GM18499 (cell line): ENCODE data around the gene C18orf54.
"Not testable (repeated sequence)": the region's sequence is repeated elsewhere in the genome, so short reads cannot be mapped to it uniquely, and the experiment has no call there.

Source experiments
- ATAC-seq: cut with Tn5 transposase; IDR thresholded peaks from one replicate; pipeline ENCODE4 v1.9.1; 2021; ENCODE audit warnings: moderate number of reproducible peaks; ENCODE audit not compliant: insufficient read depth, unreplicated experiment

C18orf54 gene

GRCh38 chr18:54357660-54358494 is at the start of gene C18orf54, which contains the start of gene STARD6:
Gene C18orf54 (plus strand): TSS chr18:54357906. CDS start chr18:54360573, 2,667 bp downstream.
Gene STARD6 (minus strand): TSS chr18:54357858. CDS start chr18:54354573, 3,285 bp downstream.
- peak; percentile 88 for ATAC-seq

GRCh38 chr18:54309564-54309963 is 48.1 kb upstream of the C18orf54 start:
- not testable (repeated sequence) for ATAC-seq

- ATAC-seq = no peak
Measured at GRCh38 chr18:54316071-54316820, 41.5 kb upstream of the C18orf54 start.

GRCh38 chr18:54323561-54323960 is 34.1 kb upstream of the C18orf54 start:
- no peak for ATAC-seq

GRCh38 chr18:54323970-54324369 is 33.7 kb upstream of the C18orf54 start:
- ATAC-seq = no peak

- no peak for ATAC-seq
Measured at GRCh38 chr18:54327818-54328217, 29.9 kb upstream of the C18orf54 start.

GRCh38 chr18:54329787-54330186 is 27.9 kb upstream of the C18orf54 start:
- ATAC-seq = no peak

GRCh38 chr18:54330768-54331548 is 26.7 kb upstream of the C18orf54 start:
- no peak for ATAC-seq

- ATAC-seq = no peak
Measured at GRCh38 chr18:54335638-54336173, 22.0 kb upstream of the C18orf54 start.

GRCh38 chr18:54338230-54338629 is 19.5 kb upstream of the C18orf54 start:
- ATAC-seq = no peak

- ATAC-seq = no peak
Measured at GRCh38 chr18:54351186-54351585, 6.5 kb upstream of the C18orf54 start.

- ATAC-seq = peak; percentile 1
Measured at GRCh38 chr18:54357082-54357659, 535 bp upstream of the C18orf54 start.

GRCh38 chr18:54358495-54359040 is 862 bp downstream of the C18orf54 start:
- ATAC-seq = no peak

GRCh38 chr18:54359233-54359632 is 1.5 kb downstream of the C18orf54 start:
- ATAC-seq = no peak

- no peak for ATAC-seq
Measured at GRCh38 chr18:54360406-54360805, 2.7 kb downstream of the C18orf54 start.

- no peak for ATAC-seq
Measured at GRCh38 chr18:54378057-54378456, 20.4 kb downstream of the C18orf54 start.

- ATAC-seq = no peak
Measured at GRCh38 chr18:54381640-54382039, 23.9 kb downstream of the C18orf54 start.

- no peak for ATAC-seq
Measured at GRCh38 chr18:54382076-54382475, 24.4 kb downstream of the C18orf54 start.

GRCh38 chr18:54382733-54383252 is 25.1 kb downstream of the C18orf54 start:
- no peak for ATAC-seq
